OCI-LY1 (cell line): Measurements from ENCODE around the gene ZNF469.

Experiments used
- H2AFZ ChIP-seq: fragments of 200-600 bp; sonication (generic), shearing (Covaris generic); 2 replicates; pipeline ENCODE4 v1.6.0; 2014; ENCODE audit warnings: antibody characterized with exemption, mild to moderate bottlenecking, low read length
- H3F3A ChIP-seq: fragments of 200-600 bp; sonication (generic), shearing (Covaris generic); 2 replicates; pipeline ENCODE4 v1.6.0; 2014; ENCODE audit warnings: mild to moderate bottlenecking, antibody characterized with exemption, low read length, moderate library complexity; ENCODE audit not compliant: insufficient read depth
- H3K27ac ChIP-seq: fragments of 200-600 bp; sonication (generic); 2 replicates; pipeline ENCODE4 v1.5.1; 2014; ENCODE audit warnings: low read length, mixed run types, mild to moderate bottlenecking, low read depth; ENCODE audit not compliant: poor library complexity, severe bottlenecking
- H3K27me3 ChIP-seq: fragments of 200-600 bp; sonication (generic); 2 replicates; pipeline ENCODE4 v1.6.0; 2014; ENCODE audit warnings: antibody characterized with exemption, mild to moderate bottlenecking, low read length, moderate library complexity; ENCODE audit not compliant: insufficient read depth
- H3K36me3 ChIP-seq: fragments of 200-600 bp; sonication (generic); 2 replicates; pipeline ENCODE4 v1.6.1; 2014; ENCODE audit warnings: mild to moderate bottlenecking, antibody characterized with exemption, low read length, moderate library complexity, mixed read lengths; ENCODE audit not compliant: insufficient read depth
- H3K4me1 ChIP-seq: fragments of 200-600 bp; sonication (generic); 2 replicates; pipeline ENCODE4 v1.5.1; 2014; ENCODE audit warnings: mild to moderate bottlenecking, low read length, moderate library complexity; ENCODE audit not compliant: insufficient read depth, severe bottlenecking
- H3K4me2 ChIP-seq: fragments of 200-600 bp; sonication (generic), shearing (Covaris generic); 2 replicates; pipeline ENCODE4 v1.6.1; 2014; ENCODE audit warnings: low read length
- H3K4me3 ChIP-seq: fragments of 200-600 bp; sonication (generic); 2 replicates; pipeline ENCODE4 v1.5.1; 2014; ENCODE audit warnings: low read length, low read depth, mild to moderate bottlenecking, mixed read lengths; ENCODE audit not compliant: poor library complexity, severe bottlenecking
- H3K79me2 ChIP-seq: fragments of 200-600 bp; shearing (Covaris generic); 2 replicates; pipeline ENCODE4 v1.6.1; 2016; ENCODE audit warnings: mixed run types, low read length, mixed read lengths; ENCODE audit not compliant: insufficient read depth
- H3K9ac ChIP-seq: fragments of 200-600 bp; sonication (generic), shearing (Covaris generic); 2 replicates; pipeline ENCODE4 v1.6.1; 2014; ENCODE audit warnings: mild to moderate bottlenecking, low read length, mixed read lengths
- H3K9me2 ChIP-seq: fragments of 200-600 bp; sonication (generic), shearing (Covaris generic); 2 replicates; pipeline ENCODE4 v1.6.1; 2014; ENCODE audit warnings: low read depth, mild to moderate bottlenecking, low read length, mixed read lengths
- H3K9me3 ChIP-seq: fragments of 200-600 bp; shearing (Covaris generic); 2 replicates; pipeline ENCODE4 v1.6.1; 2014; ENCODE audit warnings: low read length, mixed read lengths
- H4K20me1 ChIP-seq: fragments of 200-600 bp; sonication (generic), shearing (Covaris generic); 2 replicates; pipeline ENCODE4 v1.6.0; 2016; ENCODE audit warnings: mild to moderate bottlenecking, low read length; ENCODE audit not compliant: insufficient read depth
- EZH2 ChIP-seq: fragments of 200-600 bp; sonication (generic), shearing (Covaris generic); IDR thresholded peaks from 2 replicates; pipeline ENCODE4 v1.8.0; 2017; ENCODE audit warnings: borderline replicate concordance, mixed run types, mild to moderate bottlenecking, antibody characterized with exemption, low read length, moderate library complexity, mixed read lengths
- TF ChIP-seq, protein P1 (sequence below): fragments of 200-600 bp; sonication (generic), shearing (Covaris generic); IDR thresholded peaks from 2 replicates; pipeline ENCODE4 v1.5.1; 2017; ENCODE audit warnings: mild to moderate bottlenecking, antibody characterized with exemption, low read length, moderate library complexity, mixed read lengths

Gene ZNF469

DNA sequence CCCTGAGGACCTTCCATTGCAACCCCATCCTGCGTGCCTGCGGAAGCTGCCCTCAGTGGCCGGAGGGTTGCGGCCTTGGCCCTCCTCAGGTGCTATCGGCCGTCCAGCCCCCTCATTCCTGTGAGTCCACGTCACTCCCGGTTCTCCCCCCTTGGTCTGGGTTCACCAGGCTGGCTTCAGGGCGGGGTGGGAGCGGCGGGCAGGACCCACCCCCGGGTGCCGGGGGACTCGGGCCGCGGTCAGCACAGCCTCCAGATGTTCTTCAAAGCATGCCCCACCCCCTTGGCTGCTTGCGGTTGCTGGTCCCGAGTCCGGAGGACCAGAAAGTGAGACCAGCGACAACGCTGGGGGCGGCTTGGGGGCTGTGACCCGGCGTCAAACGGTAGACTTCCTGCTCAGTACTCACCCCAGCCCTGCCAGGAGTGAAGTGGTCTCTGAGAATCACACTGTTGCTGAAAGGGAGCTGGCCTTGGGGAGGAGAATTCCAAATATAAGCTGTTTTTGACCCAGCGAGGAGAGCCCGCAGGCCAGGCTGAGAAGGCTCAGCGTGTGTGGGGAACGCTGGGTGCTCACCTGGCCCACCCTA lies 4.5 kb downstream of the ZNF469 start:
- H2AFZ ChIP-seq, result no peak overlapping the region
- H3K9me2 ChIP-seq, result no peaks in the 10 kb centered on the region
- no peaks in the 10 kb centered on the region for H3K9me3 ChIP-seq
- no peak overlapping the region for H3K27ac ChIP-seq
- no peaks in the 10 kb centered on the region for H3K36me3 ChIP-seq
- no peak overlapping the region for H3K4me2 ChIP-seq
- no peaks in the 10 kb centered on the region for H3K4me1 ChIP-seq
- no peaks in the 10 kb centered on the region for H3F3A ChIP-seq
- no peak for TF ChIP-seq EZH2
- TF ChIP-seq, protein P1, sequence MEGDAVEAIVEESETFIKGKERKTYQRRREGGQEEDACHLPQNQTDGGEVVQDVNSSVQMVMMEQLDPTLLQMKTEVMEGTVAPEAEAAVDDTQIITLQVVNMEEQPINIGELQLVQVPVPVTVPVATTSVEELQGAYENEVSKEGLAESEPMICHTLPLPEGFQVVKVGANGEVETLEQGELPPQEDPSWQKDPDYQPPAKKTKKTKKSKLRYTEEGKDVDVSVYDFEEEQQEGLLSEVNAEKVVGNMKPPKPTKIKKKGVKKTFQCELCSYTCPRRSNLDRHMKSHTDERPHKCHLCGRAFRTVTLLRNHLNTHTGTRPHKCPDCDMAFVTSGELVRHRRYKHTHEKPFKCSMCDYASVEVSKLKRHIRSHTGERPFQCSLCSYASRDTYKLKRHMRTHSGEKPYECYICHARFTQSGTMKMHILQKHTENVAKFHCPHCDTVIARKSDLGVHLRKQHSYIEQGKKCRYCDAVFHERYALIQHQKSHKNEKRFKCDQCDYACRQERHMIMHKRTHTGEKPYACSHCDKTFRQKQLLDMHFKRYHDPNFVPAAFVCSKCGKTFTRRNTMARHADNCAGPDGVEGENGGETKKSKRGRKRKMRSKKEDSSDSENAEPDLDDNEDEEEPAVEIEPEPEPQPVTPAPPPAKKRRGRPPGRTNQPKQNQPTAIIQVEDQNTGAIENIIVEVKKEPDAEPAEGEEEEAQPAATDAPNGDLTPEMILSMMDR, result no peak
- H4K20me1 ChIP-seq, result no peaks in the 10 kb centered on the region
- no peaks in the 10 kb centered on the region; the same call in 1 of the 2 replicates for H3K27me3 ChIP-seq
- H3K4me3 ChIP-seq, result no peak overlapping the region
- H3K9ac ChIP-seq, result no peak overlapping the region
- no peaks in the 10 kb centered on the region for H3K79me2 ChIP-seq

DNA sequence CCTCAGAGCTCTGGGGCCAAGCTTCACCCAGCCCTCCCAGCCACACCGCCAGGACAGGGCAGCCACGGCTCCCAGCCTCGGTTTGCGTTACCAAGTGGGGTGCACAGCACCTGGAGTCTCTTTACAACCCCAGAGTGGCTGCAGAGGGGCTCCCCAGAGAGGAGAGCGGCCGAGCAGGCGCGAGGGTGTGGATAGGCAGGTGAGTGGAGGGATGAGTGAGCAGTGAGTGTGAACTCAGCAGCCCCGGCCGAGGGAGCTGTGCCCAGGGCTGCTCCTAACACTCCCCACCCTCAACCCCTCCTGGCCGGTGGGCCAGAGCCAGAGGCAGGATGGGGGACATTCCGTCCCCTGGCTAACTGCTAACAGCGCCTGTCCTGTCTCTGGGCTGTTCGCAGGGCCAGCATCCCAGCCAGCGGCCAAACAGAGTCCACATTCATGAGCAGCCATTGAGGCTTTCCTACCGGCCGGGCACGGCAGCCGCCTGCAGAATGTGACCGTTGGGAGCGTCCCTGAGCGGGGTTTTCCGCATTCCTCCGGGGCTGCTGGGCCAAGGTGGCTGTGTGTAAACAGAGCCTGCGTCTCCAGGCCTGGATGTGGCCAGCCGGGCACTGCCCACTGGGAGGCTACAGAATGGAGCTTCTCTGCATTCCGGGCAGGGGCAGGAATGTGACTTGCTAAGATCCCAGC lies 5.3 kb downstream of the ZNF469 start:
- Histone ChIP-seq H3K36me3 (no peaks in the 10 kb centered on the region), H3K9me3 (no peaks in the 10 kb centered on the region), H3K4me3 (no peak overlapping the region), H3K79me2 (no peaks in the 10 kb centered on the region), H3K9me2 (no peaks in the 10 kb centered on the region), H3K27me3 (no peaks in the 10 kb centered on the region; the same call in 1 of the 2 replicates), H4K20me1 (no peaks in the 10 kb centered on the region), H3K4me2 (no peak overlapping the region), H3K9ac (no peak overlapping the region), H3K4me1 (no peaks in the 10 kb centered on the region), H2AFZ (no peak overlapping the region), H3F3A (no peaks in the 10 kb centered on the region), H3K27ac (no peak overlapping the region)
- no peak for TF ChIP-seq EZH2
- TF ChIP-seq, protein P1, result no peak

DNA sequence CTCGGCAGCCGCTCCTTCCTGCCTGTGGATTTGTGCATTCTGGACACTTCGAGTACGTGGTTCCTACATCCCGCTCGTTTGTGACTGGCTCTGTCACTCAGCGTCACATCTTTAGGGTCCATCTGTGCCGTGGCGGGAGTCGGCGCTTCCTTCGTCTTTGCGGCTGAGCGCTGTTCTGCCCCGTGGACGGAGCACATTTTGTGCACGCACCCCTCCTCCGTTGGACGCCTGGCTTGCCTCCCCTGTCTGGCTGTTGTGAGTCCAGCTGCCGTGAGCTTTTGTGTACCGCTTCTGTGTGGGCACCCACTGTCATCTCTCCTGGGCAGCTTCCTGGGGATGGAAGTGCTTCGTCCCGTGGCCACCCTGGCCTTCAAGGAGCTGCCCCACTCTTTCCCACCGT lies 6.4 kb downstream of the ZNF469 start:
- Histone ChIP-seq H3K4me1 (no peaks in the 10 kb centered on the region), H3K9me2 (no peaks in the 10 kb centered on the region), H3K9me3 (no peaks in the 10 kb centered on the region), H3K27ac (no peak overlapping the region), H3K4me2 (no peak overlapping the region), H3K79me2 (no peaks in the 10 kb centered on the region), H2AFZ (no peak overlapping the region), H3F3A (no peaks in the 10 kb centered on the region), H3K4me3 (no peak overlapping the region), H4K20me1 (no peaks in the 10 kb centered on the region), H3K36me3 (no peaks in the 10 kb centered on the region), H3K27me3 (no peaks in the 10 kb centered on the region; the same call in 1 of the 2 replicates), H3K9ac (no peak overlapping the region)
- no peak for TF ChIP-seq EZH2
